Stimulated activated effector memory CD8-positive, alpha-beta T cell treated with anti-CD3 and anti-CD28 coated beads, Interleukin-12 subunit alpha, Interleukin-12 subunit beta, amount 100 ng/mL, for 72 hours (primary cell): ENCODE data around the gene HCRTR1.

Source experiments
- ATAC-seq: fragments of 150-1000 bp; cut with Tn5 transposase; 2 replicates; pipeline ENCODE4 v1.10.0; 2021
- DNase-seq, 2 donors: peaks; one replicate each; pipeline ENCODE4 v3.0.0; 2021 to 2022; ENCODE audit warnings: low spot score in 2 of 2
- H3K27ac Mint-ChIP-seq: one replicate; pipeline ENCODE4 v1.8.0; 2022; ENCODE audit warnings: mild to moderate bottlenecking, mixed read lengths
- H3K36me3 Mint-ChIP-seq: one replicate; pipeline ENCODE4 v1.8.0; 2022; ENCODE audit warnings: mild to moderate bottlenecking, mixed read lengths
- H3K4me1 Mint-ChIP-seq: one replicate; pipeline ENCODE4 v1.8.0; 2022; ENCODE audit warnings: mixed read lengths
- H3K4me3 Mint-ChIP-seq: one replicate; pipeline ENCODE4 v1.8.0; 2022; ENCODE audit warnings: mild to moderate bottlenecking, mixed read lengths
- H3K9me3 Mint-ChIP-seq: one replicate; pipeline ENCODE4 v1.8.0; 2022; ENCODE audit warnings: mixed read lengths

HCRTR1 gene

GRCh38 chr1:31609514-31610118 lies 7.9 kb upstream of the HCRTR1 start:
- H3K9me3 Mint-ChIP-seq = no peaks in the 10 kb centered on the region
- H3K4me1 Mint-ChIP-seq = peaks cover 16% of the 10 kb centered on the region
- no peak for ATAC-seq
- H3K4me3 Mint-ChIP-seq = no peak overlapping the region
- DNase-seq = no peak
- H3K36me3 Mint-ChIP-seq = no peaks in the 10 kb centered on the region
- H3K27ac Mint-ChIP-seq = no peak overlapping the region

DNA sequence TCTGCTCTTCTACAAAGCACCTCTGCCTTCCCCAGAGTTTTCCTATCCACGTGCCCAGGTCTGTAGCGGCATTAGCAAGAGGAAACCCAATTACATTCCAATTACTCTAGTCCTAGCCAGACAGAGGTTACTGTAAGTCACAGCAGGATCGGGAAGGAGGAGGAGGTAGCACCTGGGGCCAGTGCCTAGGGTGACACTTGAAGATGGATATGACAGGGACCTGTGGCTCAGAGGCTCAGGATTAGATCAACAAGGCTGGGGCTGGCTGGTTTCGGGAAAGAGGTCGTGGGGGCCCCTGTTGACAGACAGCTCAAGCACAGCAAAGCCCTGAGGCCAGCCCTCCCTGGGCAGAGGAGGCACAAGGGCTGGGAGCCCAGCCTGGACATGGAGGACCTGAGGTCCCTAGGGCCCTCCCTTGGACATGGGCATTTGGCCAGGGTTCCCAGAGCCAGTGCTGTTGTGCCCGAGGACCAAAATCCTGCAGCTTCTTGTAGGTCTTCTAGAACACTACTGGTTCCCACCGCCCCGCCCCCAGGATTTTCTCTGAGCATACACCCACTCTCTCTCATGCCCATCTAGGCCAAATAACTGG lies 3.0 kb upstream of the HCRTR1 start:
- DNase-seq = no peak
- Mint-ChIP-seq H3K4me3 (no peak overlapping the region), H3K9me3 (no peaks in the 10 kb centered on the region), H3K36me3 (no peaks in the 10 kb centered on the region), H3K27ac (no peak overlapping the region), H3K4me1 (peaks cover 12% of the 10 kb centered on the region)
- ATAC-seq = no peak

- ATAC-seq (no peak), DNase-seq (no peak)
- no peak overlapping the region for H3K4me3 Mint-ChIP-seq
- no peak overlapping the region for H3K27ac Mint-ChIP-seq
- no peaks in the 10 kb centered on the region for H3K9me3 Mint-ChIP-seq
- no peaks in the 10 kb centered on the region for H3K36me3 Mint-ChIP-seq
- peaks cover 12% of the 10 kb centered on the region for H3K4me1 Mint-ChIP-seq
These were observed 2.1 kb upstream of the HCRTR1 start for GRCh38 chr1:31615414-31615813.

- Mint-ChIP-seq H3K4me1 (peaks cover 12% of the 10 kb centered on the region), H3K27ac (no peak overlapping the region), H3K4me3 (no peak overlapping the region), H3K9me3 (no peaks in the 10 kb centered on the region), H3K36me3 (no peaks in the 10 kb centered on the region)
- DNase-seq (no peak), ATAC-seq (no peak)
These were observed 1.6 kb upstream of the HCRTR1 start for GRCh38 chr1:31615939-31616338.

- Mint-ChIP-seq H3K4me1 (peaks cover 6% of the 10 kb centered on the region), H3K36me3 (no peaks in the 10 kb centered on the region), H3K9me3 (no peaks in the 10 kb centered on the region), H3K27ac (no peak overlapping the region), H3K4me3 (peak overlapping the region; percentile 16)
- DNase-seq (peak; percentile 36 to 73), ATAC-seq (peak; percentile 66)
These were observed 642 bp downstream of the HCRTR1 start for GRCh38 chr1:31617916-31618746.

- Mint-ChIP-seq H3K9me3 (no peaks in the 10 kb centered on the region), H3K4me1 (peaks cover 10% of the 10 kb centered on the region), H3K27ac (no peak overlapping the region), H3K4me3 (no peak overlapping the region), H3K36me3 (no peaks in the 10 kb centered on the region)
- ATAC-seq = no peak
- DNase-seq = no peak
These were observed 1.7 kb downstream of the HCRTR1 start for GRCh38 chr1:31618916-31619846.

DNA sequence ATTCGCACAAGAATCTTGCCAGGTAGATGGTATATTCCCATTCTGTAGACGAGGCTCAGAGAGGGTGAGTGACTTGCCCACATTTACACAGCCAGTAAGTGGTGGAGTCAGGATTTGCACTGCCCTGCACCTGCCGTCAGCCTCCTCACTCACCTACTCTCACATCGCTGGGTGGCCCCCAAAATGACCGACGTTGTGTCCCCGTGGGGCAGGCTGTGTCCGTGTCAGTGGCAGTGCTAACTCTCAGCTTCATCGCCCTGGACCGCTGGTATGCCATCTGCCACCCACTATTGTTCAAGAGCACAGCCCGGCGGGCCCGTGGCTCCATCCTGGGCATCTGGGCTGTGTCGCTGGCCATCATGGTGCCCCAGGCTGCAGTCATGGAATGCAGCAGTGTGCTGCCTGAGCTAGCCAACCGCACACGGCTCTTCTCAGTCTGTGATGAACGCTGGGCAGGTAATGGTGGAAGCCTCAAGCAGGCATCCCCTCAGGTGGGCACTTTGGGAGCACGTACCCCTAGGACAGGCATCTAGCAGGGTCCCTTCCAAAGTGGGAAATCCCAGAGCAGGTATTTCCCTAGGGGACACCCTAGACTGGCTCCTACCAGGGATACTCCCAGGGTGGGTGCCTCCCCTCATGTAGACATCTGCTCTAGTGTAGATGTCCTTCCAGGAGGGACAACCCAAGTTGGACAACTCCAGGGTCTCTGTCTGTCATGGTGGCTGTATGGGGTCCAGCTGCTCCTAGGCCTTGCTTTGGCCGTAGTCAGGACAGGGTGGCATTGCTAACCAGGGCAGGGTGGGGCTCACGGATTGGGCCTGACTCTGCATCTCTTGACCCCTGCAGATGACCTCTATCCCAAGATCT lies 3.4 kb downstream of the HCRTR1 start:
- no peak overlapping the region for H3K27ac Mint-ChIP-seq
- H3K4me3 Mint-ChIP-seq = no peak overlapping the region
- no peaks in the 10 kb centered on the region for H3K9me3 Mint-ChIP-seq
- peaks cover 19% of the 10 kb centered on the region for H3K4me1 Mint-ChIP-seq
- ATAC-seq (no peak), DNase-seq (no peak)
- H3K36me3 Mint-ChIP-seq = no peaks in the 10 kb centered on the region

- H3K9me3 Mint-ChIP-seq = no peaks in the 10 kb centered on the region
- peaks cover 19% of the 10 kb centered on the region for H3K4me1 Mint-ChIP-seq
- DNase-seq (no peak), ATAC-seq (no peak)
- no peak overlapping the region for H3K4me3 Mint-ChIP-seq
- peak overlapping the region; percentile 34 for H3K27ac Mint-ChIP-seq
- H3K36me3 Mint-ChIP-seq = peaks cover under 1% of the 10 kb centered on the region
These were observed 4.0 kb downstream of the HCRTR1 start for GRCh38 chr1:31621498-31621820.

DNA sequence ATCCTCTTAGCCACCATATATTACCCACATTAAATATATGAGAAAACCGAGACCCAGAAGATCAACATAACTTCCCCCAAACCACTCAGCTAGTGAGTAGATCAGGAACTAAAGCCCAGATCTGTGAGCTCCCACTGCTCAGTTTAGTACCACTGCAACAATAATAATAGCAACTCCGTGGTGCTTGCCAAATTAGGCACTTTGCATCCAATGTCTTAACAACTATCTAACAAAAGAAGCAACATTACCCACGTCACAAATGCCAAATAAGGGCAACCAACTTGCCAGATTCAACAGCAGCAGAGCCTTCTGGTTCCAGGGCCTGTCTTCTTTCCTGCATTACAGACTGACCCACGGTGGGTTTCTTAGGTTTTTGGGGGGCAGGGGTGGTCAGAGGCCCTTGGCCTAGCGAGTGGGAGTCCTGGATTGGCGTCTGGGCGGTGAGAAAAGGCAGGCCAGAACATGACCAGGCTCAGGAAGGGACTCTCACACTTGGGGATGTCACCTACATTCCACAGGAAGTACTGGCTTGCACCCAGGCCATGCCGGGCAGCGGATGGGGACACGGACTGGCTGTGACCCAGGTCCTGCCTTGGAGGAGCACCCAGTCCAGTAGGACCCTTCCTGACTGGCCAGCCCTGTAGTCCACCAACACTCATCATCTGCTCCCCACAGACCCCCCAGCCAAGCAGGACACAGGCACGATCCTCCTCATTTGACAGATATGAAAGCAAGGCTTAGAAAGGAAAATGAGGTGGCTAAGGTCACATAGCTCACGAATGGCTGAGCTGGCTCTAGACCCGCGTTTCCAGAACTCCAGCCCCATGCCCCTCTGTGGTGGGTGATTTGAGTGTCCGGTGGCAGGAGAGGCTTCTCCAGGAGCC lies 4.6 kb downstream of the HCRTR1 start:
- Mint-ChIP-seq H3K27ac (peak overlapping the region; percentile 34), H3K36me3 (peaks cover 7% of the 10 kb centered on the region), H3K4me3 (no peak overlapping the region), H3K9me3 (no peaks in the 10 kb centered on the region), H3K4me1 (peaks cover 17% of the 10 kb centered on the region)
- no peak for DNase-seq
- no peak for ATAC-seq

DNA sequence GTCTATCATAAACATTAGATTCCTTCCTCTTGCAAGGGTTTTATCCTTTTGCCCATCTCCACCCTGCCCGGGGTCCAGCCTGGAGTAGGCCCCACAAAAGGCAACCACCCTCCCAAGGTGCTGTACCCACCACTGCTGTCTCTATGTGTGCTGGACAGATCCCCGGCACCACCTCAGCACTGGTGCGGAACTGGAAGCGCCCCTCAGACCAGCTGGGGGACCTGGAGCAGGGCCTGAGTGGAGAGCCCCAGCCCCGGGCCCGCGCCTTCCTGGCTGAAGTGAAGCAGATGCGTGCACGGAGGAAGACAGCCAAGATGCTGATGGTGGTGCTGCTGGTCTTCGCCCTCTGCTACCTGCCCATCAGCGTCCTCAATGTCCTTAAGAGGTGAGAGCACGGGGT lies 5.9 kb downstream of the HCRTR1 start:
- peaks cover 13% of the 10 kb centered on the region for H3K4me1 Mint-ChIP-seq
- H3K4me3 Mint-ChIP-seq = no peak overlapping the region
- H3K36me3 Mint-ChIP-seq = peaks cover 12% of the 10 kb centered on the region
- H3K9me3 Mint-ChIP-seq = no peaks in the 10 kb centered on the region
- DNase-seq (no peak), ATAC-seq (no peak)
- no peak overlapping the region for H3K27ac Mint-ChIP-seq

DNA sequence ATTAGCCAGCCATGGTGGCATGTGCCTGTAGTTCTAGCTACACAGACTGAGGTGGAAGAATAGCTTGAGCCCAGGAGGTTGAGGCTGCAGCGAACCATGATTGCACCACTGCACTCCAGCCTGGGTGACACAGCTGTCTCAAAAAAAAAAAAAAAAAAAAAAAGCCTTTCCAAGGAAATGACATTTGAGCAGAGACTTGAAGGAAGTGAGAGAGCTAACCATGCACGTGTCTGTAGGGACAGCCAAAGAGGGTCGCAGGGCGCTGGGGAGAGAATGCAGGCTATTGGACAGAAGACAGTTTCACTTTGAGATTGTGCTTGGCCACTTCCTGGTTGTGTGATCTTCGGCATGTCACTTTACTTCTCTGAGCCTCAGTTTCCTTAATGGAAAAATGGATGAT lies 6.8 kb downstream of the HCRTR1 start:
- H3K36me3 Mint-ChIP-seq = peaks cover 21% of the 10 kb centered on the region
- H3K4me1 Mint-ChIP-seq = peaks cover 13% of the 10 kb centered on the region
- ATAC-seq = no peak
- DNase-seq = no peak
- H3K4me3 Mint-ChIP-seq = no peak overlapping the region
- peak overlapping the region; percentile 30 for H3K27ac Mint-ChIP-seq
- H3K9me3 Mint-ChIP-seq = no peaks in the 10 kb centered on the region

- Mint-ChIP-seq H3K27ac (no peak overlapping the region), H3K9me3 (no peaks in the 10 kb centered on the region), H3K4me1 (peaks cover 13% of the 10 kb centered on the region), H3K36me3 (peaks cover 27% of the 10 kb centered on the region), H3K4me3 (no peak overlapping the region)
- ATAC-seq = no peak
- DNase-seq = no peak
These were observed 7.4 kb downstream of the HCRTR1 start for GRCh38 chr1:31624731-31625514.

DNA sequence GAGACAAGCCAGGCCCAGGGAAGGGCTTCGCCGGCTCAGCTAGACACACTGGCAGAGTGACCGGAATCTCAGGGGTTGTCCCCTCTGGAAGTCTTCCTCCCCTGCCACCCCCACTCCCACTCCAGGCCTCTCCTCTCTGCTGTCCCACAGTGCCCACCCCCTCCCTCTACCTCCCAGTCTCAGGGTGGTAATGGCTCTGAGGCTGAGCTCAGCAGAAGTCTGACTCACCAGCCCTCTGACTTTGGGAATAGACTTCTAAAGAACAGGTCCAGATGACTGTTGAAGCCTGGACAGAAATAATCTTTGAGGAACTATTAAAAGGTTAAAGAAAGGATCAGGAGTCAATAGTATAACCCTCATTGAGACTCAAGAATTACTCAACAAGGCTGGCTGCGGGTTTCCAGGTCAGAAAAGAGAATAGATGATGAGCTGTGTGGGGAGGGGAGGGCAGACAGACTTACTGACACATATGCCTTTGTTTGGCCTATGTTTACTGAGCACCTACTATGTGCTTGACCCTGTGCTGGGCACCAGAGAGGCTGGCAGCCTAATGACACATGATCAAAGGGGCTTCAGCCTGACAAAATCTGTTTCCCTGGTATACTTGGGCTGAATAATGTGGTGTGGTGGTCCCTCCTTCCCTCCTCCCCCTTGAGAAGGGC lies 8.2 kb downstream of the HCRTR1 start:
- Mint-ChIP-seq H3K36me3 (peaks cover 35% of the 10 kb centered on the region), H3K9me3 (no peaks in the 10 kb centered on the region), H3K4me1 (peaks cover 13% of the 10 kb centered on the region), H3K4me3 (no peak overlapping the region), H3K27ac (no peak overlapping the region)
- ATAC-seq = peak; percentile 16
- no peak for DNase-seq
